Neuronal stem cell (in vitro differentiated cells): ENCODE data around the gene RNF215.

Experiments
- DNase-seq: peaks from one replicate; pipeline ENCODE4 v3.0.0-alpha.2; 2013; ENCODE audit warnings: low spot score
- H2AFZ ChIP-seq: one replicate; pipeline ENCODE4 v1.6.1; 2013; ENCODE audit warnings: mild to moderate bottlenecking, low read length, inconsistent platforms
- H2AK5ac ChIP-seq: 2 replicates; pipeline ENCODE4 v1.6.1; 2013; ENCODE audit warnings: low read depth, mild to moderate bottlenecking, inconsistent platforms, low read length, moderate library complexity, mixed read lengths
- H2BK120ac ChIP-seq: 2 replicates; pipeline ENCODE4 v1.6.1; 2013; ENCODE audit warnings: low read depth, mild to moderate bottlenecking, inconsistent platforms, low read length, moderate library complexity, mixed read lengths
- H2BK12ac ChIP-seq: one replicate; pipeline ENCODE4 v1.6.1; 2013; ENCODE audit warnings: low read length, inconsistent platforms
- H2BK15ac ChIP-seq: 2 replicates; pipeline ENCODE4 v1.6.1; 2013; ENCODE audit warnings: mild to moderate bottlenecking, low read length, inconsistent platforms, mixed read lengths
- H2BK5ac ChIP-seq: one replicate; pipeline ENCODE4 v1.6.1; 2013; ENCODE audit warnings: inconsistent platforms, mild to moderate bottlenecking, low read length, moderate library complexity
- H3K14ac ChIP-seq: one replicate; pipeline ENCODE4 v1.6.1; 2013; ENCODE audit warnings: low read length, inconsistent platforms
- H3K18ac ChIP-seq: 2 replicates; pipeline ENCODE4 v1.6.1; 2013; ENCODE audit warnings: low read length, inconsistent platforms
- H3K23ac ChIP-seq: 2 replicates; pipeline ENCODE4 v1.6.1; 2013; ENCODE audit warnings: low read depth, mild to moderate bottlenecking, mixed read lengths, low read length, inconsistent platforms; ENCODE audit not compliant: poor library complexity
- H3K27ac ChIP-seq: replicated peaks from 3 replicates; pipeline ENCODE4 v1.5.1; 2013; ENCODE audit warnings: low read length, inconsistent platforms
- H3K27me3 ChIP-seq, 3 experiments: 2 replicates each; pipeline ENCODE4 v1.6.1; 2013; ENCODE audit warnings: low read length in 3 of 3, mild to moderate bottlenecking in 2 of 3, inconsistent platforms in 1 of 3, low read depth in 1 of 3, mixed read lengths in 1 of 3, moderate library complexity in 1 of 3; ENCODE audit not compliant: control insufficient read depth in 3 of 3, insufficient read depth in 3 of 3
- H3K36me3 ChIP-seq, 2 donors: replicated peaks in 1 of 2; 2 replicates each; pipeline ENCODE4 v1.6.1; 2013; ENCODE audit warnings: low read length in 2 of 2; ENCODE audit not compliant: control insufficient read depth in 2 of 2, insufficient read depth in 2 of 2
- H3K4ac ChIP-seq: 2 replicates; pipeline ENCODE4 v1.6.1; 2013; ENCODE audit warnings: inconsistent platforms, mild to moderate bottlenecking, low read length, moderate library complexity
- H3K4me1 ChIP-seq, 2 donors: 1 replicate in 1 of 2; 2 replicates in 1 of 2; pipeline ENCODE4 v1.6.1; 2013; ENCODE audit warnings: low read length in 2 of 2, low read depth in 1 of 2; ENCODE audit not compliant: control insufficient read depth in 2 of 2, insufficient read depth in 1 of 2
- H3K4me2 ChIP-seq: one replicate; pipeline ENCODE4 v1.6.1; 2013; ENCODE audit warnings: mild to moderate bottlenecking, low read length, inconsistent platforms; ENCODE audit not compliant: insufficient read depth, poor library complexity, severe bottlenecking
- H3K4me3 ChIP-seq, 2 donors: 2 replicates each; pipeline ENCODE4 v1.5.1; 2013; ENCODE audit warnings: low read length in 2 of 2, mild to moderate bottlenecking in 2 of 2, inconsistent platforms in 1 of 2, moderate library complexity in 1 of 2
- H3K79me1 ChIP-seq: one replicate; pipeline ENCODE4 v1.6.1; 2013; ENCODE audit warnings: low read depth, mild to moderate bottlenecking, inconsistent platforms, low read length, moderate library complexity
- H3K9ac ChIP-seq: one replicate; pipeline ENCODE4 v1.6.1; 2013; ENCODE audit warnings: mild to moderate bottlenecking, low read depth, low read length, inconsistent platforms; ENCODE audit not compliant: poor library complexity
- H3K9me3 ChIP-seq, 2 donors: replicated peaks in 1 of 2; 2 replicates each; pipeline versions ENCODE3 to v1.6.1; 2013; ENCODE audit warnings: low read length in 2 of 2, mild to moderate bottlenecking in 2 of 2, inconsistent platforms in 1 of 2, low read depth in 1 of 2, mixed read lengths in 1 of 2, moderate library complexity in 1 of 2; ENCODE audit not compliant: control insufficient read depth in 2 of 2, insufficient read depth in 1 of 2
- H4K8ac ChIP-seq: one replicate; pipeline ENCODE4 v1.6.1; 2013; ENCODE audit warnings: low read depth, mild to moderate bottlenecking, inconsistent platforms, low read length, moderate library complexity
- H4K91ac ChIP-seq: one replicate; pipeline ENCODE4 v1.6.1; 2013; ENCODE audit warnings: low read length, low read depth, mild to moderate bottlenecking, inconsistent platforms; ENCODE audit not compliant: poor library complexity
- WGBS, 2 donors: extraction: QIAGEN DNeasy Blood & Tissue Kit; methylation state at CpG; one replicate each; pipeline ENCODE4 v1.1.7; 2013; ENCODE audit warnings: missing lambda C conversion rate in 2 of 2, mixed read lengths in 1 of 2; ENCODE audit not compliant: insufficient read length in 2 of 2, insufficient replicate concordance in 1 of 2; ENCODE audit errors: extremely low coverage in 2 of 2; 5-methylcytosine and 5-hydroxymethylcytosine counted together

RNF215 gene

GRCh38 chr22:30398685-30399680 is 11.8 kb upstream of the RNF215 start:
- Histone ChIP-seq H3K9me3 (no peaks in the 10 kb centered on the region), H3K9ac (no peak overlapping the region), H4K8ac (no peak overlapping the region), H3K27me3 (peaks cover 0 to 22% (median 10%) of the 10 kb centered on the region in 3 experiments), H3K4me3 (peak overlapping the region in 1 of 2 donors; percentile 3), H2BK12ac (no peak overlapping the region), H4K91ac (peak overlapping the region; percentile 22), H3K14ac (no peak overlapping the region), H3K4ac (no peak overlapping the region), H3K18ac (peak overlapping the region; percentile 4), H2AFZ (no peak overlapping the region), H3K4me1 (peaks cover 13 to 16% of the 10 kb centered on the region in 2 donors), H3K23ac (no peak overlapping the region), H3K4me2 (no peak overlapping the region), H3K79me1 (no peaks in the 10 kb centered on the region), H2BK120ac (no peak overlapping the region), H2BK15ac (no peak overlapping the region), H3K36me3 (no peaks in the 10 kb centered on the region), H3K27ac (no peak overlapping the region), H2BK5ac (no peak overlapping the region), H2AK5ac (peak overlapping the region; percentile 56)
- no peak for DNase-seq
- no CpG with 5 or more reads among the region's 25 CpGs for WGBS, 2 donors

GRCh38 chr22:30397656-30398635 is 10.7 kb upstream of the RNF215 start:
- Histone ChIP-seq H3K23ac (no peak overlapping the region), H2BK5ac (no peak overlapping the region), H3K27ac (no peak overlapping the region), H3K4me1 (peaks cover 19 to 25% of the 10 kb centered on the region in 2 donors), H3K4me2 (peak overlapping the region; percentile 87), H3K36me3 (no peaks in the 10 kb centered on the region), H3K9ac (no peak overlapping the region), H3K18ac (peak overlapping the region; percentile 67), H3K4me3 (peak overlapping the region; percentile 64 to 84), H4K8ac (no peak overlapping the region), H4K91ac (no peak overlapping the region), H2BK120ac (no peak overlapping the region), H2AFZ (peak overlapping the region; percentile 98), H2BK15ac (no peak overlapping the region), H2BK12ac (no peak overlapping the region), H3K27me3 (peaks cover 0 to 22% (median 10%) of the 10 kb centered on the region in 3 experiments), H2AK5ac (peak overlapping the region; percentile 56), H3K14ac (no peak overlapping the region), H3K4ac (no peak overlapping the region), H3K79me1 (no peaks in the 10 kb centered on the region), H3K9me3 (no peaks in the 10 kb centered on the region)
- WGBS, 2 donors, result no CpG with 5 or more reads among the region's 11 CpGs
- DNase-seq, result no peak

- Histone ChIP-seq H3K27ac (no peak within 1 kb of the TSS), H2BK12ac (no peak within 1 kb of the TSS), H3K18ac (peak within 1 kb of the TSS; percentile 91), H3K4me2 (peak within 1 kb of the TSS; percentile 87), H2BK15ac (peak within 1 kb of the TSS; percentile 27), H2BK5ac (no peak within 1 kb of the TSS), H3K9me3 (no peaks in the 10 kb centered on the region), H3K9ac (peak within 1 kb of the TSS; percentile 89), H3K27me3 (peaks cover 0 to 22% (median 10%) of the 10 kb centered on the region in 3 experiments), H3K4ac (no peak within 1 kb of the TSS), H2AK5ac (peak within 1 kb of the TSS; percentile 34), H2BK120ac (no peak within 1 kb of the TSS), H3K36me3 (no peaks in the 10 kb centered on the region), H3K4me1 (peaks cover 23 to 28% of the 10 kb centered on the region in 2 donors), H2AFZ (peak within 1 kb of the TSS; percentile 98), H3K79me1 (no peaks in the 10 kb centered on the region), H3K14ac (no peak within 1 kb of the TSS), H3K4me3 (peak within 1 kb of the TSS; percentile 64 to 84), H4K8ac (no peak within 1 kb of the TSS), H3K23ac (no peak within 1 kb of the TSS), H4K91ac (peak within 1 kb of the TSS; percentile 19)
- no peak for DNase-seq
- no CpG with 5 or more reads among the region's 56 CpGs for WGBS, 2 donors
These were observed 9.9 kb upstream of the RNF215 start, which contains the start of gene SEC14L2 for GRCh38 chr22:30396871-30397655. TSS of gene SEC14L2 (plus strand) at chr22:30397018. CDS start at chr22:30397117, 99 bp downstream.
